Measurements from ENCODE around the gene DUSP1. TPM values are rescaled to one million over a fixed set of nuclear protein-coding genes. Genes with fewer than 3 reads are reported as not detected.

DUSP1 gene
- total and polyA plus RNA-seq, 9 of the 15 experiments (the other 6 are each of a cell fraction or from before 2014, with no cell fraction given) = 2.1 to 14.2 (median 8.5) TPM

DNA sequence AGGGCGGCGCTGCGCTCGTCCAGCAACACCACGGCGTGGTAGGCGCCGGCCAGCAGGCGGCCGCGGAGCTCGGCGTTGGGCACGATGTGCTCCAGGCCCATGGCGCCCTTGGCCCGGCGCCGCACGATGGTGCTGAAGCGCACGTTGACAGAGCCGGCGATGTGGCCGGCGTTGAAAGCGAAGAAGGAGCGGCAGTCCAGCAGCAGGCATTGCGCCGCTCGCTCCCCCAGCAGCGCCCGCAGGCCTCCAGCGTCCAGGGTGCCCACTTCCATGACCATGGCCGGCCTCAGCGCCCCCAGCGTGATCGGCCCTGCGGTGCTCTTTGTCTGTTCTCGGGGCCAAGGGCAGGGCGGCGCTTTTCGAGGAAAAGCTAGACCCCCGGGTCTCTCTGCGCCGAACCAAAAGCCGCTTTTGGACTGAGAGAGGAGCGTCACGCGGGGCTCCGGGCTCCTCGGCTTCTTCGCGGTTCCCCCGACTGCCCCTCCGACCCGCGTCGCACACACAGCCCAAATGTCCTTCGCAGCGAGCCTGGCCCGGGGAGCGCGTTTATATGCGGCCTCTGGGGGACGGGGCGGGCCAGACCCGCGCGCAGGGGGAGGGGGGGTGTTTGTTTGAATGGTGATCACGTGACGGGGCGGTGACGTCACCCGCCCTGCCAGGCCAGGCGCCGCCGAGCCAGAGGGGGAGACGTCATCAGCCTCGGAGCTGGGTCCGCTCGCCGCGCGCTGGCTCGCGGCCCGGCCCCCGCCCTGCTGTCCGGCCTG lies at the start of gene DUSP1 (continued):
- TF ChIP-seq MYBL2 (IDR thresholded peaks at IDR 0.05; ENCODE audit: low read depth) = no peak
- no peak; the same call in 1 of the 2 replicates for TF ChIP-seq MYBL2 (CRISPR knock-in tag; IDR thresholded peaks at IDR 0.05; ENCODE audit: borderline replicate concordance)
- TF ChIP-seq ZKSCAN3 (CRISPR knock-in tag; IDR thresholded peaks at IDR 0.05) = no peak
- TF ChIP-seq KLF1 (tag; IDR thresholded peaks at IDR 0.05) = peak; percentile 29; the same call in 1 of the 2 replicates
- no peak for TF ChIP-seq XRCC4 (IDR thresholded peaks at IDR 0.05; ENCODE audit: extremely low read depth, insufficient read depth, insufficient read length)
- TF ChIP-seq SMARCC2 (IDR thresholded peaks at IDR 0.05; ENCODE audit: low read depth) = no peak; the same call in 1 of the 2 replicates
- no peak; a peak in 1 of 4 replicates for TF ChIP-seq TEAD1 (CRISPR knock-in tag; IDR thresholded peaks at IDR 0.05)
- TF ChIP-seq NBN (IDR thresholded peaks at IDR 0.05; ENCODE audit: low read depth) = no peak; the same call in 1 of the 2 replicates
- TF ChIP-seq BACH1 (tag; IDR thresholded peaks at IDR 0.05) = no peak; the same call in 1 of the 2 replicates
- no peak for TF ChIP-seq THRAP3 (IDR thresholded peaks at IDR 0.05; ENCODE audit: borderline replicate concordance)
- no peak for TF ChIP-seq SRSF7 (optimal IDR thresholded peaks at IDR 0.05; ENCODE audit: low read depth, low read length)
- TF ChIP-seq, protein P1, sequence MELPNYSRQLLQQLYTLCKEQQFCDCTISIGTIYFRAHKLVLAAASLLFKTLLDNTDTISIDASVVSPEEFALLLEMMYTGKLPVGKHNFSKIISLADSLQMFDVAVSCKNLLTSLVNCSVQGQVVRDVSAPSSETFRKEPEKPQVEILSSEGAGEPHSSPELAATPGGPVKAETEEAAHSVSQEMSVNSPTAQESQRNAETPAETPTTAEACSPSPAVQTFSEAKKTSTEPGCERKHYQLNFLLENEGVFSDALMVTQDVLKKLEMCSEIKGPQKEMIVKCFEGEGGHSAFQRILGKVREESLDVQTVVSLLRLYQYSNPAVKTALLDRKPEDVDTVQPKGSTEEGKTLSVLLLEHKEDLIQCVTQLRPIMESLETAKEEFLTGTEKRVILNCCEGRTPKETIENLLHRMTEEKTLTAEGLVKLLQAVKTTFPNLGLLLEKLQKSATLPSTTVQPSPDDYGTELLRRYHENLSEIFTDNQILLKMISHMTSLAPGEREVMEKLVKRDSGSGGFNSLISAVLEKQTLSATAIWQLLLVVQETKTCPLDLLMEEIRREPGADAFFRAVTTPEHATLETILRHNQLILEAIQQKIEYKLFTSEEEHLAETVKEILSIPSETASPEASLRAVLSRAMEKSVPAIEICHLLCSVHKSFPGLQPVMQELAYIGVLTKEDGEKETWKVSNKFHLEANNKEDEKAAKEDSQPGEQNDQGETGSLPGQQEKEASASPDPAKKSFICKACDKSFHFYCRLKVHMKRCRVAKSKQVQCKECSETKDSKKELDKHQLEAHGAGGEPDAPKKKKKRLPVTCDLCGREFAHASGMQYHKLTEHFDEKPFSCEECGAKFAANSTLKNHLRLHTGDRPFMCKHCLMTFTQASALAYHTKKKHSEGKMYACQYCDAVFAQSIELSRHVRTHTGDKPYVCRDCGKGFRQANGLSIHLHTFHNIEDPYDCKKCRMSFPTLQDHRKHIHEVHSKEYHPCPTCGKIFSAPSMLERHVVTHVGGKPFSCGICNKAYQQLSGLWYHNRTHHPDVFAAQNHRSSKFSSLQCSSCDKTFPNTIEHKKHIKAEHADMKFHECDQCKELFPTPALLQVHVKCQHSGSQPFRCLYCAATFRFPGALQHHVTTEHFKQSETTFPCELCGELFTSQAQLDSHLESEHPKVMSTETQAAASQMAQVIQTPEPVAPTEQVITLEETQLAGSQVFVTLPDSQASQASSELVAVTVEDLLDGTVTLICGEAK (IDR thresholded peaks at IDR 0.05) = no peak
- TF ChIP-seq, protein P1 (CRISPR knock-in tag; IDR thresholded peaks at IDR 0.05) = no peak
- TF ChIP-seq HIVEP1 (CRISPR knock-in tag; IDR thresholded peaks at IDR 0.05) = no peak
- TF ChIP-seq BCL6 (CRISPR knock-in tag; IDR thresholded peaks at IDR 0.05) = no peak
- TF ChIP-seq, protein P2, sequence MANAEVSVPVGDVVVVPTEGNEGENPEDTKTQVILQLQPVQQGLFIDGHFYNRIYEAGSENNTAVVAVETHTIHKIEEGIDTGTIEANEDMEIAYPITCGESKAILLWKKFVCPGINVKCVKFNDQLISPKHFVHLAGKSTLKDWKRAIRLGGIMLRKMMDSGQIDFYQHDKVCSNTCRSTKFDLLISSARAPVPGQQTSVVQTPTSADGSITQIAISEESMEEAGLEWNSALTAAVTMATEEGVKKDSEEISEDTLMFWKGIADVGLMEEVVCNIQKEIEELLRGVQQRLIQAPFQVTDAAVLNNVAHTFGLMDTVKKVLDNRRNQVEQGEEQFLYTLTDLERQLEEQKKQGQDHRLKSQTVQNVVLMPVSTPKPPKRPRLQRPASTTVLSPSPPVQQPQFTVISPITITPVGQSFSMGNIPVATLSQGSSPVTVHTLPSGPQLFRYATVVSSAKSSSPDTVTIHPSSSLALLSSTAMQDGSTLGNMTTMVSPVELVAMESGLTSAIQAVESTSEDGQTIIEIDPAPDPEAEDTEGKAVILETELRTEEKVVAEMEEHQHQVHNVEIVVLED (CRISPR knock-in tag; IDR thresholded peaks at IDR 0.05) = peak; percentile 88
- TF ChIP-seq U2AF2 (optimal IDR thresholded peaks at IDR 0.05; ENCODE audit: low read depth, low read length) = no peak
- TF ChIP-seq CBX2 (IDR thresholded peaks at IDR 0.05; ENCODE audit: insufficient read depth, low read length, poor library complexity, severe bottlenecking) = no peak
